Measurements from ENCODE around the gene MOV10.
"Not testable (repeated sequence)": the region's sequence is repeated elsewhere in the genome, so short reads cannot be mapped to it uniquely, and the experiment has no call there.

The MOV10 gene

DNA sequence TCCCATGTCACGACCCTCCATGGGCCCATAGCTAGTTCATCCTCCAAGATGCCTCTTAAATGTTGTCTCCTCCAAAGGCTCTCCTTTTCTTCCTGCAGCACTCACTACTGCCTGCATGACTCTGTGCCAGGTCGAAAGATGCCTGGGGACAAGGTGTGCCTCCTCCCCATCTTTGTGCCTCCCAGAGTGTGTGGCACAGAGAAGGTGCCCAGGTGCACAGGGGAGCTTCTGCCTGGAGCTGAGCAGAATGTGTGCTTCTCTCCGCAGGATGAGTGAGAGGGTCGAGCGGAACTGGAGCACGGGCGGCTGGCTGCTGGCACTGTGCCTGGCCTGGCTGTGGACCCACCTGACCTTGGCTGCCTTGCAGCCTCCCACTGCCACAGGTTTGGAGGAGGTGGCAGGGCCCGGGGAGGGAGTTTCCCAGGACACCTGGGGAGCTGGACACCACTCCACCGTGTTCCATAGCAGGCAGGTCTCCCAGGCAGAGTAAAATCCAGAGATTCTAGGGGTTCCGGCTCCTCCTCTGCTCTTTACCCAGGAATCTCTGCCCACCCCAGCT, 47.6 kb downstream of the MOV10 start:
- H3K9me3 ChIP-seq: no peaks in the 10 kb centered on the region
- TF ChIP-seq, protein P1, sequence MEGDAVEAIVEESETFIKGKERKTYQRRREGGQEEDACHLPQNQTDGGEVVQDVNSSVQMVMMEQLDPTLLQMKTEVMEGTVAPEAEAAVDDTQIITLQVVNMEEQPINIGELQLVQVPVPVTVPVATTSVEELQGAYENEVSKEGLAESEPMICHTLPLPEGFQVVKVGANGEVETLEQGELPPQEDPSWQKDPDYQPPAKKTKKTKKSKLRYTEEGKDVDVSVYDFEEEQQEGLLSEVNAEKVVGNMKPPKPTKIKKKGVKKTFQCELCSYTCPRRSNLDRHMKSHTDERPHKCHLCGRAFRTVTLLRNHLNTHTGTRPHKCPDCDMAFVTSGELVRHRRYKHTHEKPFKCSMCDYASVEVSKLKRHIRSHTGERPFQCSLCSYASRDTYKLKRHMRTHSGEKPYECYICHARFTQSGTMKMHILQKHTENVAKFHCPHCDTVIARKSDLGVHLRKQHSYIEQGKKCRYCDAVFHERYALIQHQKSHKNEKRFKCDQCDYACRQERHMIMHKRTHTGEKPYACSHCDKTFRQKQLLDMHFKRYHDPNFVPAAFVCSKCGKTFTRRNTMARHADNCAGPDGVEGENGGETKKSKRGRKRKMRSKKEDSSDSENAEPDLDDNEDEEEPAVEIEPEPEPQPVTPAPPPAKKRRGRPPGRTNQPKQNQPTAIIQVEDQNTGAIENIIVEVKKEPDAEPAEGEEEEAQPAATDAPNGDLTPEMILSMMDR (IDR thresholded peaks at IDR 0.05): no peak
- peak in 1 of 2 donors; percentile 53 for DNase-seq
- H3K27ac ChIP-seq: no peak overlapping the region
- peaks cover 0 to 20% (median 15%) of the 10 kb centered on the region in 4 donors for H3K4me1 ChIP-seq
- no peaks in the 10 kb centered on the region for H3K36me3 ChIP-seq
- peaks cover 0 to 25% of the 10 kb centered on the region in 2 donors for H3K27me3 ChIP-seq
- H3K4me3 ChIP-seq: no peak overlapping the region
- intact Hi-C loops (cut with DNase I; ENCODE audit: low total_unique reads): loop anchor here (2.0 kb wide), 1 partner anchor 351 kb away; the partner anchor contains the start of gene LRIG2

DNA sequence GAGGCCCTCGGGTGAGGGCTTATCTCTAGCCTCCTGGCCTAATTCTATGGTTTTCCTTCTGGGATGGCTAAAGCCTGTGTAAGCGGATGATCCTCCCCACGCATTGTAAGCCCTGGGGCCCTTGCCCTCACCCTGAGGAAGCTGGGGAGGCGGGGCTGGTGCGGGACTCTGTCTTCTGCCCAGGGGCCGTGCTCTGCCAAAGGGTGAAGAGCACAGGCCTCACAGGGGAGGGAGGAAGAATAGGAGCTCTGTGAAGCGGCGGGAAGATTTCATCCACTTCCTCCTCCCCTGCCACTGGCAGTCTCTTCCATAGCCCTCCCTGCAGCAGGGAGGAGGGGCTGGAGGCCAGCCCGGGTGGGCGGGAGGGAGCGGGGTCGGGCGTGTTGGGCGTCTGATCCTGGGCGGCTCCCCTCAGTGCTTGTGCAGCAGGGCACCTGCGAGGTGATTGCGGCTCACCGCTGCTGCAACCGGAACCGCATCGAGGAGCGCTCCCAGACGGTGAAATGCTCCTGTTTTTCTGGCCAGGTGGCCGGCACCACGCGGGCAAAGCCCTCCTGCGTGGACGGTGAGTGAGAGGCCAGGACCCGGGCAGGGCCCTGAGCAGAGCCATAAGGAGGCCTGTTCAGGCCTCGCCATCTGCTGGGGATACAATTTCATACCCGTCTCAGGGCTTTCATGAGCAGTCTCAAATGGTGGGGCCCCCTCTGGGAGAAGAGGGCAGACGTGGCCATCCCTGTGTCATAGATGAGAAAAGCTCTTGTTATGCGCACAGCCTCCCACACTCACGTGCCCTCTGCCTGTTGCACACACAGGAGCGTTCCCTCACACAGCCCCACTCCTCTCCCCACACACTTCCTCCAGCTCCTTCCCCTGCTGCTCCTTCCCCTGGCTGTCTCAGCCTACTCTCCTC, 48.4 kb downstream of the MOV10 start:
- intact Hi-C loops (cut with DNase I; ENCODE audit: low total_unique reads): no loop called here
- H3K27ac ChIP-seq: no peak overlapping the region
- H3K27me3 ChIP-seq: peaks cover 0 to 25% of the 10 kb centered on the region in 2 donors
- TF ChIP-seq, protein P1 (IDR thresholded peaks at IDR 0.05): no peak
- DNase-seq: peak in 1 of 2 donors; percentile 61
- H3K36me3 ChIP-seq: no peaks in the 10 kb centered on the region
- H3K4me1 ChIP-seq: peaks cover 0 to 20% (median 15%) of the 10 kb centered on the region in 4 donors
- H3K9me3 ChIP-seq: no peaks in the 10 kb centered on the region
- H3K4me3 ChIP-seq: peak overlapping the region in 1 of 2 donors; percentile 23

DNA sequence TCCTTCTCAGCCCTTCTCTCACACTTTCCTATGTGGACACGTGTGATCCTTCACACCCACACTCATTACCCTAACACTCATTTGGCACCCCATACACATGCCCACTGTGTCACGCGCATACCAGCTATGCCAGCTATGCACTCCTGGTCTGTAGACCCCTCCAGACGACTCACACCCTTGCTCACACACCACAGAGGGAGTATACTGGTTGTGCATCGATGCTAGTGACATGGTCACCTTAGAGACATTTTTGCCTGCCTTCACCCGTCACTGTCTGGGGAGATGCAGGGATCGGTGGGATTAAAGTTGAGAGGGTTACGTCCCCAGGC, 49.0 kb downstream of the MOV10 start:
- Histone ChIP-seq H3K4me1 (peaks cover 0 to 19% (median 11%) of the 10 kb centered on the region in 4 donors), H3K9me3 (no peaks in the 10 kb centered on the region), H3K36me3 (no peaks in the 10 kb centered on the region), H3K4me3 (no peak overlapping the region), H3K27ac (no peak overlapping the region), H3K27me3 (peaks cover 0 to 25% of the 10 kb centered on the region in 2 donors)
- intact Hi-C loops (cut with DNase I; ENCODE audit: low total_unique reads): no loop called here
- no peak for DNase-seq
- TF ChIP-seq, protein P1 (IDR thresholded peaks at IDR 0.05): no peak

DNA sequence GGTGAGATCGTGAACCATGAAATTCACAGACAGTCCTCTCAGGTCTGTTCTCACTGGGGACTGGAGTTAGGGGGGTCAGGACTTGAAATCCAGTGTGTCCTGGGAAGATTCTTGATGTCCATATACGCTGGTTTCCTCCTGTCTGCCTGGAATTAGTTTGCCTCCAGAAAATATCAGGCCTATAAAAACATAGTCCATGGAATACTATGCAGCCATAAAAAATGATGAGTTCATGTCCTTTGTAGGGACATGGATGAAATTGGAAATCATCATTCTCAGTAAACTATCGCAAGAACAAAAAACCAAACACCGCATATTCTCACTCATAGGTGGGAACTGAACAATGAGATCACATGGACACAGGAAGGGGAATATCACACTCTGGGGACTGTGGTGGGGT, 49.8 kb downstream of the MOV10 start:
- H3K9me3 ChIP-seq; H3K4me3 ChIP-seq; H3K36me3 ChIP-seq; H3K27ac ChIP-seq; intact Hi-C loops (cut with DNase I; ENCODE audit: low total_unique reads); DNase-seq: not testable (repeated sequence)
- peaks cover 0 to 21% of the 10 kb centered on the region in 2 donors for H3K27me3 ChIP-seq
- peaks cover 0 to 13% (median 5%) of the 10 kb centered on the region in 4 donors for H3K4me1 ChIP-seq

DNA sequence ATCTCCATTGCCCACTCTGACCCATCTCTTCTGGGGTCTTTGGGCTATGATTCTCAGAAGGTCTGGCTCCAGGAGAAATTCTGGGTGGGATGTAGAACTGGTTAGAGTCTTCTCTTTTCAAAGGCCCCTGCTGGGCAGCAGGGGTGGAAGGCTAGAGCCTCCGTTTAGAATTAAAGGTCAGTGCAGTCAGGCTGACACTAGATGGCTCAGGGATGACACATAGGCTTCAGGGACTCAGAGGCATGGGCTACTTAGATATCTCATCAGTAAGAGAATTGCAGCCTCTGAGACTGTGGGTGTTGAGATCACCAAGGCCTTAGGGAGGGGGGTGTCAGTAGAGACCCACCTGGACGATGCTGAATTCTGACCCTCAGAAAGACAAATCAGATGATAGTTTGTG, 53.3 kb downstream of the MOV10 start:
- TF ChIP-seq, protein P1 (IDR thresholded peaks at IDR 0.05): no peak
- no peak for DNase-seq
- no peak overlapping the region for H3K4me3 ChIP-seq
- intact Hi-C loops (cut with DNase I; ENCODE audit: low total_unique reads): no loop called here
- H3K36me3 ChIP-seq: no peaks in the 10 kb centered on the region
- peaks cover 0 to 1% of the 10 kb centered on the region in 2 donors for H3K27me3 ChIP-seq
- H3K27ac ChIP-seq: no peak overlapping the region
- H3K9me3 ChIP-seq: no peaks in the 10 kb centered on the region
- H3K4me1 ChIP-seq: peaks cover 0 to 6% (median 2%) of the 10 kb centered on the region in 4 donors

DNA sequence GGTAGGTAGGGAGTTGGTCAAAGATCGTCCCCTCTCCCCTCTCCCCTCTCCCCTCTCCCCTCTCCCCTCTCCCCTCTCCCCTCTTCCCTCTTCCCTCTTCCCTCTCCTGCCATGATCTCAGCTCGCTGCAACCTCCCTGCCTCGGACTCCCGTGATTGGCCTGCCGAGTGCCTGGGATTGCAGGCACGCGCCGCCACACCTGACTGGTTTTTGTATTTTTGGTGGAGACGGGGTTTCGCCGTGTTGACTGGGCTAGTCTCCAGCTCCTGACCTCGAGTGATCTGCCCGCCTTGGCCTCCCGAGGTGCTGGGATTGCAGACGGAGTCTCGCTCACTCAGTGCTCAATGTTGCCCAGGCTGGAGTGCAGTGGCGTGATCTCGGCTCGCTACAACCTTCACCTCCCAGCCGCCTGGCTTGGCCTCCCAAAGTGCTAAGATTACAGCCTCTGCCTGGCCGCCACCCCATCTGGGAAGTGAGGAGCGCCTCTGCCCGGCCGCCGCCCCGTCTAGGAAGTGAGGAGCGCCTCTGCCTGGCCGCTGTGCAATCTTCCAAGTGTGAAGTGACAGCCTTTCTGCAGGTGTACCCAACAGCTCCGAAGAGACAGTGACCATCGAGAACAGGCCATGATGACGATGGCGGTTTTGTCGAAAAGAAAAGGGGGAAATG, 54.0 kb downstream of the MOV10 start:
- H3K4me1 ChIP-seq; intact Hi-C loops (cut with DNase I; ENCODE audit: low total_unique reads); H3K27ac ChIP-seq; H3K4me3 ChIP-seq; H3K9me3 ChIP-seq; DNase-seq; H3K36me3 ChIP-seq; H3K27me3 ChIP-seq: not testable (repeated sequence)

DNA sequence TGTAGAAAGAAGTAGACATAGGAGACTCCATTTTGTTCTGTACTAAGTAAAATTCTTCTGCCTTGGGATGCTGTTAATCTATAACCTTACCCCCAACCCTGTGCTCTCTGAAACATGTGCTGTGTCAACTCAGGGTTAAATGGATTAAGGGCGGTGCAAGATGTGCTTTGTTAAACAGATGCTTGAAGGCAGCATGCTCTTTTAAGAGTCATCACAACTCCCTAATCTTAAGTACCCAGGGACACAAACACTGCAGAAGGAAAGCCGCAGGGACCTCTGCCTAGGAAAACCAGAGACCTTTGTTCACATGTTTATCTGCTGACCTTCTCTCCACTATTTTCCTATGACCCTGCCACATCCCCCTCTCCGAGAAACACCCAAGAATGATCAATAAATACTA, 54.6 kb downstream of the MOV10 start:
- H3K4me3 ChIP-seq; intact Hi-C loops (cut with DNase I; ENCODE audit: low total_unique reads); H3K27me3 ChIP-seq; H3K27ac ChIP-seq; H3K4me1 ChIP-seq; H3K36me3 ChIP-seq; H3K9me3 ChIP-seq; DNase-seq: not testable (repeated sequence)
